RWPE2 (cell line): ENCODE results near the gene TRPM2.

Experiments used
- ATAC-seq: fragments of 200-7000 bp; cut with Tn5 transposase; 3 replicates; pipeline ENCODE4 v1.9.1; 2021; ENCODE audit warnings: low read depth
- DNase-seq: peaks from one replicate; pipeline ENCODE4 v3.0.0-alpha.2; 2020; ENCODE audit warnings: low spot score
- H3K27ac ChIP-seq: fragments of 450-650 bp; 2 replicates; pipeline ENCODE4 v1.5.1; 2017; ENCODE audit warnings: mild to moderate bottlenecking; ENCODE audit not compliant: poor library complexity, severe bottlenecking
- H3K27me3 ChIP-seq: fragments of 250-450 bp; sonication (Bioruptor Pico); 2 replicates; pipeline ENCODE4 v1.5.1; 2021; ENCODE audit warnings: mild to moderate bottlenecking, moderate library complexity; ENCODE audit not compliant: insufficient read depth, poor library complexity, severe bottlenecking
- H3K36me3 ChIP-seq: fragments of 250-450 bp; sonication (Bioruptor Pico); 2 replicates; pipeline ENCODE4 v1.5.1; 2020; ENCODE audit warnings: low read depth, mild to moderate bottlenecking, moderate library complexity
- H3K4me1 ChIP-seq: fragments of 250-450 bp; sonication (Bioruptor Pico); 2 replicates; pipeline ENCODE4 v1.5.1; 2021; ENCODE audit warnings: mild to moderate bottlenecking, moderate library complexity; ENCODE audit not compliant: insufficient read depth, poor library complexity, severe bottlenecking
- H3K4me3 ChIP-seq: fragments of 250-450 bp; sonication (Bioruptor Pico); 2 replicates; pipeline ENCODE4 v1.5.1; 2021; ENCODE audit warnings: mild to moderate bottlenecking, moderate library complexity; ENCODE audit not compliant: severe bottlenecking
- H3K9me3 ChIP-seq: fragments of 250-450 bp; sonication (Bioruptor Pico); 2 replicates; pipeline ENCODE4 v1.5.1; 2021; ENCODE audit warnings: mild to moderate bottlenecking, moderate library complexity; ENCODE audit not compliant: severe bottlenecking
- CTCF ChIP-seq: fragments of 450-650 bp; IDR thresholded peaks from one replicate; pipeline ENCODE4 v1.5.1; 2017; ENCODE audit warnings: mild to moderate bottlenecking, moderate library complexity; ENCODE audit not compliant: poor library complexity, severe bottlenecking

The TRPM2 gene

GRCh38 chr21:44317241-44317782, 36.1 kb upstream of the TRPM2 start:
- Histone ChIP-seq H3K27ac (no peak overlapping the region), H3K4me1 (no peaks in the 10 kb centered on the region), H3K4me3 (no peak overlapping the region), H3K27me3 (no peaks in the 10 kb centered on the region), H3K36me3 (peaks cover 23% of the 10 kb centered on the region), H3K9me3 (no peaks in the 10 kb centered on the region)
- DNase-seq: no peak
- TF ChIP-seq CTCF: no peak
- no peak for ATAC-seq

DNA sequence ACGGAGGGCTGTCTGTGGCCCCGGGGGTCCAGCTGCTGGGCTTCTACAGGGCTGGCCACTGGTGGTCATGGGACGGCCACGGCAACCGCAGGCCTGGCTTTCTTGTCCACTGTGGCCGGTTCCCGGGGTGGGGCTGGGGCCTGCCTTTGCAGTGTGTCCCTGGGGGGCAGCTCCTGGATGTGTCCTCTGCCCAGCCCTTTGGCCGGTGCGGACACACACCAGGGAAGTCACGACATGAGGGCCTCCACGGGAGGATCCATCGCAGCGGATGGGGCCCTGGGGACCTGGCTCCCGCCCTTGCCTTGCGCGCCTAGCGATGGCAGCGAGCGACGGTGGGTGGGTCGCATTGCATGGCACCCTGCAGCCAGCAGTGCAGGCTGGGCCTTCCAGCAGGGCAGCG, 35.5 kb upstream of the TRPM2 start:
- peaks cover 18% of the 10 kb centered on the region for H3K36me3 ChIP-seq
- TF ChIP-seq CTCF: no peak

GRCh38 chr21:44318489-44319285, 34.7 kb upstream of the TRPM2 start:
- H3K36me3 ChIP-seq: peaks cover 9% of the 10 kb centered on the region
- H3K4me3 ChIP-seq: no peak overlapping the region
- no peaks in the 10 kb centered on the region for H3K9me3 ChIP-seq
- no peaks in the 10 kb centered on the region for H3K4me1 ChIP-seq
- no peak for TF ChIP-seq CTCF
- no peak for ATAC-seq
- no peak overlapping the region for H3K27ac ChIP-seq
- DNase-seq: no peak
- H3K27me3 ChIP-seq: no peaks in the 10 kb centered on the region

More for the DNA sequence above, 35.5 kb upstream of the TRPM2 start:
- Histone ChIP-seq H3K27me3 (no peaks in the 10 kb centered on the region), H3K9me3 (no peaks in the 10 kb centered on the region), H3K4me3 (no peak overlapping the region), H3K4me1 (no peaks in the 10 kb centered on the region), H3K27ac (no peak overlapping the region)
- no peak for ATAC-seq
- no peak for DNase-seq

DNA sequence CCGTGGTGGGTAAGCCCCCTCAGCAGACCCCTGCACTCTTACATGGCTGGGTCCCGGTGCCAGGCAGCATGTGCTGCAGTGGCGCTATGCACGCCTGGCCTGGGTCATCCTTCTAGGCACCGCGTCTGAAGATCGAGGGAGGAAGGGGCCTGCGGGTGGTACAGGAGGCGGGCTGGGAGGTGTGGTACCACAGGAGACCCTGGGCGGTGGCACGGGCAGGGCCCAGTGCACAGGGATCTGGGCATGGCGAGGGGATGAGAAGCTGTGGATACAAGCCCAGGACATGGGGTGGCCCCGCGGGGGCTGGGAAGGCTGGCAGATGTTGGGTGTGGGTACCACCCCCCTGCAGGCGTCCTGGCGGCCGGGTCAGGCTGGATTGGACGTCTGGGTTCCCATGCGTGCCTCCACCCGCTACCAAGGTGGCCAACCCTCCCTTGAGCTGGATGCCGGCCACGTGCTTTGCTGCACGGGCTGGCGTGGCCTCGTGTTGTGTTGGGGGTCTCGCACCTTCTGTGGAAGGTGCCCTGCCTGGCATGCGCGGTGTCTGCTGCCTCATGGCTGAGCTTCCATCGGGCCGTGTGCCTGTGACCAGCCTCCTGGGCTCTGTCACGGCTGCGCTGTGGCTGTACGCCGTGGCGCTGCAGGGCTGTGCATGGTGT, 33.9 kb upstream of the TRPM2 start:
- Histone ChIP-seq H3K27me3 (no peaks in the 10 kb centered on the region), H3K36me3 (peaks cover 13% of the 10 kb centered on the region), H3K4me1 (no peaks in the 10 kb centered on the region), H3K4me3 (no peak overlapping the region), H3K27ac (no peak overlapping the region), H3K9me3 (no peaks in the 10 kb centered on the region)
- ATAC-seq: no peak
- TF ChIP-seq CTCF: no peak
- no peak for DNase-seq
